LNCaP clone FGC (cell line): ENCODE data around the gene MTHFD1.

Experiments
- DNase-seq: peaks from one replicate; pipeline ENCODE4 v3.0.0-alpha.2; 2011; ENCODE audit warnings: low read depth
- H3K4me3 ChIP-seq: 2 replicates; pipeline ENCODE4 v1.5.1; 2011; ENCODE audit warnings: mild to moderate bottlenecking, low read depth, low read length, control low read depth
- TF ChIP-seq, protein P1 (sequence below): IDR thresholded peaks from 2 replicates; pipeline ENCODE4 v1.5.1; 2012; ENCODE audit warnings: mild to moderate bottlenecking; ENCODE audit not compliant: control insufficient read depth, insufficient read depth; ENCODE audit errors: extremely low read depth

Gene MTHFD1

DNA sequence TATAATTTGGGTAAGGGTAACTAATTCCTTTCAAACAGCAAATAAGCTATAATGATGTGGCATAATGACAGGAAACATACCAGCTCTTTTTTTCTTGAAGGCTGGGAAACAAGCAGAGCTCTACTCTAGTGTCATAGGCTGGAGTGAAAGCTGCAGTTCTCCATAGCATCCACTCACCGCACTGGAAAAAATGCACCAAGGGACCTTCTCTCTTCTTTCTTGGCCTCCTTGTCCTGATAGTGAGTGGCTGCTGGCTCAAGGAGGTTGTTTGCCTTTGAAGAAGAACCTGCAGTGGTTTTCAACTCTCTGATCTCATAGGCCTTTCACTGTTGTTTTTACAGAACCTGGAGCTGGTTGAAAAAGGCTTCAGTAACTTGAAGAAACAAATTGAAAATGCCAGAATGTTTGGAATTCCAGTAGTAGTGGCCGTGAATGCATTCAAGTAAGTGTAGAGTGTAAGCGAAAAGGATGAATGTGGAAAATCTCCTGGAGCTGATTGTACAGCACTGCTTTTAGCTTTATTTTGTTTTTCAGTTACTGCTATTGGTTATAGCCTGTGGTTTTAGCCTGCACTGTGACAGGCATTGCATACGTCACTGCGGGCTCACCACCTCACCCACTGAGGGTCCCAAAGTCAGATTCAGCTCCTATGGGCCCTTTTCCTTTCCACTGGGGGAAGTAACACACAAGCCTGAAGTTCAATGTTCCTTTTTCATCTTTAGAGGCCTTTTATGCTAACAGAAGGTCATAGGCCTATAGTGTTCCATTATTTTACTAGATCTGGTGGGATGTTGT lies 59.9 kb downstream of the MTHFD1 start:
- H3K4me3 ChIP-seq: no peak overlapping the region
- TF ChIP-seq, protein P1, sequence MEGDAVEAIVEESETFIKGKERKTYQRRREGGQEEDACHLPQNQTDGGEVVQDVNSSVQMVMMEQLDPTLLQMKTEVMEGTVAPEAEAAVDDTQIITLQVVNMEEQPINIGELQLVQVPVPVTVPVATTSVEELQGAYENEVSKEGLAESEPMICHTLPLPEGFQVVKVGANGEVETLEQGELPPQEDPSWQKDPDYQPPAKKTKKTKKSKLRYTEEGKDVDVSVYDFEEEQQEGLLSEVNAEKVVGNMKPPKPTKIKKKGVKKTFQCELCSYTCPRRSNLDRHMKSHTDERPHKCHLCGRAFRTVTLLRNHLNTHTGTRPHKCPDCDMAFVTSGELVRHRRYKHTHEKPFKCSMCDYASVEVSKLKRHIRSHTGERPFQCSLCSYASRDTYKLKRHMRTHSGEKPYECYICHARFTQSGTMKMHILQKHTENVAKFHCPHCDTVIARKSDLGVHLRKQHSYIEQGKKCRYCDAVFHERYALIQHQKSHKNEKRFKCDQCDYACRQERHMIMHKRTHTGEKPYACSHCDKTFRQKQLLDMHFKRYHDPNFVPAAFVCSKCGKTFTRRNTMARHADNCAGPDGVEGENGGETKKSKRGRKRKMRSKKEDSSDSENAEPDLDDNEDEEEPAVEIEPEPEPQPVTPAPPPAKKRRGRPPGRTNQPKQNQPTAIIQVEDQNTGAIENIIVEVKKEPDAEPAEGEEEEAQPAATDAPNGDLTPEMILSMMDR: no peak
- no peak for DNase-seq

DNA sequence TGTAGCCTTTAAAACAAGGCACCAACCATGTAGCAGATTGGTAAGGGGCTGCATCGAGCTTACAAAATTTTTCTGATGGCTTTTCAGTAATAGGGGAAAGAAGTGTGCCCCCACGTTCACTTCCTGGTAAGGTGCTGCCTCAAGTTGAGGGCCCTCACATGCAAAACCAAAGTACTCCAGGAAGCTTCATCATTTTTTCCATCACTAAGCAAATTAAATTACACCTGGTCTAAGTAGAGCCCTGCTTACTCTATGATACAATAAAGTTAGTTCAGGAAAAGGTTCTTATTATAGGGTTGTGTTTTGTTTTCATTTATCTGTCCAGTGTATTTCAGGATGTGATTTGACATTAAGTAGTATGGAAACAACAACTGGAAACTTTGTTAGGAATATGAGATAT lies 62.1 kb downstream of the MTHFD1 start:
- no peak overlapping the region for H3K4me3 ChIP-seq
- TF ChIP-seq, protein P1: no peak
- no peak for DNase-seq

DNA sequence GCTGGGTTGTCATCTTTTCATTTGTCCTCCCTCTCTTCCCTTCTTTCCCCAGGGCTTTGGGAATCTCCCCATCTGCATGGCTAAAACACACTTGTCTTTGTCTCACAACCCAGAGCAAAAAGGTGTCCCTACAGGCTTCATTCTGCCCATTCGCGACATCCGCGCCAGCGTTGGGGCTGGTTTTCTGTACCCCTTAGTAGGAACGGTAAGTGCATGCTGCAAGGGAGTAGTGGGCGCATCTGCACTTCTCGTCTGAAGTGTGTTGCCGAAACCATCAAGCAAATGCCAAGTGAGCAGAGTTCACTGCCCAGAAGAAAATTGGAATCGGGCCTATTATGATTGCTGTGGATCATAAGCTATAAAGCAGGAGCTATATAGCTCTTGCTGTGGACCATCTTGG lies 66.5 kb downstream of the MTHFD1 start:
- H3K4me3 ChIP-seq: no peak overlapping the region
- no peak for DNase-seq
- TF ChIP-seq, protein P1: no peak

DNA sequence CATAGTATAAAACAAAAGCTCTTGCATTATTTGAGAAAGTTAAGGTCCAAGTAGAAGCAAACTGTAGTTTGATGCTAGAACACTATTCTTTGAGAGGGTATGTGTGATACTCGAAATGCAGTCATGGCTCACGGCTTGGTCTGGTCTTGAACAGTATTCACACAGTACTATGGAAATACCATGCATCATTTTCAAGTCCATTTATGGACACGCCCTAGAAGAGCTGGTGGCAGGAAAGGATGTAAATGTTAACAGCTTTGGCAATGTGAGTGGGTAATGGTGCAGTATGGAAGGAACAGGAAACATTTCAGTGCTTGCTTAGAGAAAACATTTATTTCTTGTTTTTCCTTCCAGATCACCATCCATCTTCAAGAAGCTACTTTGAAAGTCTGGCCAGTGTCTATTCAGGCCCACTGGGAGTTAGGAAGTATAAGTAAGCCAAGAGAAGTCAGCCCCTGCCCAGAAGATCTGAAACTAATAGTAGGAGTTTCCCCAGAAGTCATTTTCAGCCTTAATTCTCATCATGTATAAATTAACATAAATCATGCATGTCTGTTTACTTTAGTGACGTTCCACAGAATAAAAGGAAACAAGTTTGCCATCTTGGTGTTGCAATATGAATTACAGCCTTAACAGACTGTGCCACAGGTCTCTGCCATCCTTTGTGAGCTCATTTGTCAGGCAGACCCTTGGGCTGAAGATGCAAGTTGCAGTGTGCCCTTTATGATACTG lies 71.4 kb downstream of the MTHFD1 start:
- TF ChIP-seq, protein P1: no peak
- H3K4me3 ChIP-seq: no peak overlapping the region
- no peak for DNase-seq

DNA sequence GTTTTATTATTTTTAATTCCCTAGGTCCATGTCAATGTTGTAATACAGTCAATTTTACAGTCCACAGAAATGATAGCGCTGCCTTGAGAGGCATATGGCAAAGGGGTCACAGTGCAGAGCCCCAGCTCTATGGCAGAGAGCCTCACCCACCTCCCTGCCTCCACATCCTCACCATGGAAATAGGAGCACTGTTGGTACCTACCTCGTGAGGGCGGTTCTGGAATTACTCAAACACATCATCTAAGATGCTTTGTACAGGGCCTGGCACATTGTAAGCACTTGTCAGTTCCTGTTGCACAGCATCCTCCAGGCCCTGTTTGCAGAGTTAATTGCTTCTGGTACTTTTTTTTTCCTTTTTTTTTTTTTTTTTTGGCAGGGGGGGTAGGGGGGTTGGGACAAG lies 73.1 kb downstream of the MTHFD1 start:
- no peak for DNase-seq
- H3K4me3 ChIP-seq: no peak overlapping the region
- TF ChIP-seq, protein P1: no peak

DNA sequence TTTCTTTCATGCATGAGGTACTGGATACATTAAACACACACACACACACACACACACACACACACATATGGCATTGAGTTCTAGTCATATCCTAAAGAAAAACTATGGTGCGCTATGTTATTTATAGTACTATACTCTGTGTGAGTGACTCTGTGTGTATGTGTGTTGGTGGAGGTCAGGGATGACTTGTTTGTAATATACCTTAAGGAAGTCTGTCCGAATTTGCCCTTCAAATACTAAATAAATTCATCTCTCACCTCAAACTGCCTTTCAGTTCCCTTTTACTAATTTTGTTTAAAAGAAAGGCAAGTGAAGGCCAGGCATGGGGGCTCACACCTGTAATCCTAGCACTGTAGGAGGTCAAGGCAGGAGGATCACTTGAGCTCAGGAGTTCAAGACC lies 75.0 kb downstream of the MTHFD1 start:
- DNase-seq: no peak
- no peak overlapping the region for H3K4me3 ChIP-seq
- TF ChIP-seq, protein P1: no peak
